ENCODE data around the gene MAGEA4.

DNA sequence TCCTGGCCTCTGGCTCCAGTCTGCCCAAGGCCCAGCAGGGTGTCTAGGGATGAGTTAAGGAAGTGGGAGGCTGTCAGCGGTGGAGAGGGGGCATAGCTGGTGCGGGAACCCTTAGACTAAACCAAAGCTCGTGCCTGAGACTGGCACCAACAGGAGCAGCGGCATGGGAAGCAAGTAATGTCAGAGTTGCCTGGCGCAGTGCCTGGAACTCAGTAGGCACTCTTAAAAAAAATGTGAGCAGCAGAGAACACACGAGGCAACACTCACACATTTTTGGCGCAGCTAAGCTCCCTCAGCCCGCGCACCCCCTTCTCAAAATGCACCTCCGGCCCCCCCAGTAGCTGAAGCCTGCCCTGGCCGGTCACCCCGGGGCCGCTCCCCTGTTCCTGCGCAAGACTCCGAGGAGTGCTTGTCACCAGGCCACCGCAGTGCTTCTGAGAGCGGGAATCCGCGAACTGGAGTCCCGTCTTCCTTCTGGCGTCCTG lies 61.2 kb downstream of the MAGEA4 start:
- TF ChIP-seq, protein P1, sequence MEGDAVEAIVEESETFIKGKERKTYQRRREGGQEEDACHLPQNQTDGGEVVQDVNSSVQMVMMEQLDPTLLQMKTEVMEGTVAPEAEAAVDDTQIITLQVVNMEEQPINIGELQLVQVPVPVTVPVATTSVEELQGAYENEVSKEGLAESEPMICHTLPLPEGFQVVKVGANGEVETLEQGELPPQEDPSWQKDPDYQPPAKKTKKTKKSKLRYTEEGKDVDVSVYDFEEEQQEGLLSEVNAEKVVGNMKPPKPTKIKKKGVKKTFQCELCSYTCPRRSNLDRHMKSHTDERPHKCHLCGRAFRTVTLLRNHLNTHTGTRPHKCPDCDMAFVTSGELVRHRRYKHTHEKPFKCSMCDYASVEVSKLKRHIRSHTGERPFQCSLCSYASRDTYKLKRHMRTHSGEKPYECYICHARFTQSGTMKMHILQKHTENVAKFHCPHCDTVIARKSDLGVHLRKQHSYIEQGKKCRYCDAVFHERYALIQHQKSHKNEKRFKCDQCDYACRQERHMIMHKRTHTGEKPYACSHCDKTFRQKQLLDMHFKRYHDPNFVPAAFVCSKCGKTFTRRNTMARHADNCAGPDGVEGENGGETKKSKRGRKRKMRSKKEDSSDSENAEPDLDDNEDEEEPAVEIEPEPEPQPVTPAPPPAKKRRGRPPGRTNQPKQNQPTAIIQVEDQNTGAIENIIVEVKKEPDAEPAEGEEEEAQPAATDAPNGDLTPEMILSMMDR (tag by site-specific recombination; IDR thresholded peaks at IDR 0.05): no peak
- no peak for TF ChIP-seq ZBTB7A (tag by site-specific recombination; IDR thresholded peaks at IDR 0.05; ENCODE audit: low read depth)
- TF ChIP-seq, protein P2, sequence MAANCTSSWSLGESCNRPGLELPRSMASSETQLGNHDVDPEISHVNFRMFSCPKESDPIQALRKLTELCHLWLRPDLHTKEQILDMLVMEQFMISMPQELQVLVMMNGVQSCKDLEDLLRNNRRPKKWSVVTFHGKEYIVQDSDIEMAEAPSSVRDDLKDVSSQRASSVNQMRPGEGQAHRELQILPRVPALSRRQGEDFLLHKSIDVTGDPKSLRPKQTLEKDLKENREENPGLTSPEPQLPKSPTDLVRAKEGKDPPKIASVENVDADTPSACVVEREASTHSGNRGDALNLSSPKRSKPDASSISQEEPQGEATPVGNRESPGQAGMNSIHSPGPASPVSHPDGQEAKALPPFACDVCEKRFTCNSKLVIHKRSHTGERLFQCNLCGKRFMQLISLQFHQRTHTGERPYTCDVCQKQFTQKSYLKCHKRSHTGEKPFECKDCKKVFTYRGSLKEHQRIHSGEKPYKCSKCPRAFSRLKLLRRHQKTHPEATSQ (tag by site-specific recombination; IDR thresholded peaks at IDR 0.05): no peak
- no peak for TF ChIP-seq ZNF274 (IDR thresholded peaks at IDR 0.05; ENCODE audit: low read length)
- no peak for TF ChIP-seq ZNF274 (tag by site-specific recombination; IDR thresholded peaks at IDR 0.05; ENCODE audit: borderline replicate concordance)
- TF ChIP-seq, protein P3, sequence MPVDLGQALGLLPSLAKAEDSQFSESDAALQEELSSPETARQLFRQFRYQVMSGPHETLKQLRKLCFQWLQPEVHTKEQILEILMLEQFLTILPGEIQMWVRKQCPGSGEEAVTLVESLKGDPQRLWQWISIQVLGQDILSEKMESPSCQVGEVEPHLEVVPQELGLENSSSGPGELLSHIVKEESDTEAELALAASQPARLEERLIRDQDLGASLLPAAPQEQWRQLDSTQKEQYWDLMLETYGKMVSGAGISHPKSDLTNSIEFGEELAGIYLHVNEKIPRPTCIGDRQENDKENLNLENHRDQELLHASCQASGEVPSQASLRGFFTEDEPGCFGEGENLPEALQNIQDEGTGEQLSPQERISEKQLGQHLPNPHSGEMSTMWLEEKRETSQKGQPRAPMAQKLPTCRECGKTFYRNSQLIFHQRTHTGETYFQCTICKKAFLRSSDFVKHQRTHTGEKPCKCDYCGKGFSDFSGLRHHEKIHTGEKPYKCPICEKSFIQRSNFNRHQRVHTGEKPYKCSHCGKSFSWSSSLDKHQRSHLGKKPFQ (tag by site-specific recombination; IDR thresholded peaks at IDR 0.05): no peak
- TF ChIP-seq, protein P4, sequence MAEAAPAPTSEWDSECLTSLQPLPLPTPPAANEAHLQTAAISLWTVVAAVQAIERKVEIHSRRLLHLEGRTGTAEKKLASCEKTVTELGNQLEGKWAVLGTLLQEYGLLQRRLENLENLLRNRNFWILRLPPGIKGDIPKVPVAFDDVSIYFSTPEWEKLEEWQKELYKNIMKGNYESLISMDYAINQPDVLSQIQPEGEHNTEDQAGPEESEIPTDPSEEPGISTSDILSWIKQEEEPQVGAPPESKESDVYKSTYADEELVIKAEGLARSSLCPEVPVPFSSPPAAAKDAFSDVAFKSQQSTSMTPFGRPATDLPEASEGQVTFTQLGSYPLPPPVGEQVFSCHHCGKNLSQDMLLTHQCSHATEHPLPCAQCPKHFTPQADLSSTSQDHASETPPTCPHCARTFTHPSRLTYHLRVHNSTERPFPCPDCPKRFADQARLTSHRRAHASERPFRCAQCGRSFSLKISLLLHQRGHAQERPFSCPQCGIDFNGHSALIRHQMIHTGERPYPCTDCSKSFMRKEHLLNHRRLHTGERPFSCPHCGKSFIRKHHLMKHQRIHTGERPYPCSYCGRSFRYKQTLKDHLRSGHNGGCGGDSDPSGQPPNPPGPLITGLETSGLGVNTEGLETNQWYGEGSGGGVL (tag by site-specific recombination; IDR thresholded peaks at IDR 0.05): no peak
- TF ChIP-seq ZBTB48 (tag by site-specific recombination; IDR thresholded peaks at IDR 0.05): no peak
- no peak for TF ChIP-seq ZEB2 (tag by site-specific recombination; IDR thresholded peaks at IDR 0.05)
- TF ChIP-seq ZNF311 (tag by site-specific recombination; IDR thresholded peaks at IDR 0.05; ENCODE audit: borderline replicate concordance): no peak
